Measurements from ENCODE around the gene PLEKHH1.

PLEKHH1 gene

DNA sequence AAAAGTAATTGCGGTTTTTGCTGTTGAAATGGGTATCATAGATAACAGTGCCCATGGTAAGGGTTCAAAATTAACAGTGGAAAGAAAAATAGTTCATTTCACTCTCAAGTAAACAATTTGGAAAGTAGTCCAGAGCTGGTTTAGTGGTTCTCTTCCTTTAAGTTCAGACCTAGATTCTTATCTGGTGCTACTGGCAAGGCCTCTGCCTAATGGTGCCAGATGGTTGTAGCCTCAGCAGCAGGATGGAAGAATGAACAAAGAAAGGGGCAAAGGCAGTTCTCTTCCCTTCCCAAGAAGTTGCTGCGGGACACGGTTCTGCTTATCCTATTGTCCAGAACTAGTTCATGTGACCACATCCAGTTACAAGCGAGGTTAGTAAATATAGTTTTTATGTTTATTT is 97.1 kb downstream of the PLEKHH1 start:
- DNase-seq (ENCODE audit: low read depth): no peak

DNA sequence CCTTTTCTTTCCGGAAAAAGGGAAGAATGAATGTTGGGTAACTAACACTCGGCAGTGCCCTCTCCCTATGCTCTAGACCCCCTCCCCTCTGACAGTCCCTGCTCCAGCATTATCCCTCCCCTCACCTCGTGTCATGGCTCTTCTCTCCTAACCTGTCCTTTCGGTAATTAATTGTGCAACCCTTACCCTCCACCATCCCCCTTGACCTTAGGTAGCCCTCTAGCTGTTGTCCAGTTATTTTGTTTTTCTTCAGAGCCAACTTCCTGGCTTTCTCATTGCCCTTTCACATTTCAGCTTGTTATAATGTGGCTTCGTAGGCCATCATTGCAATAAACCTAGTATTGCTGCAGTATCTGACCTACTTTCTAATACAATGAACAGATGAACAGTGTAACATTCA is 97.8 kb downstream of the PLEKHH1 start:
- DNase-seq (ENCODE audit: low read depth): no peak

- no peak for DNase-seq (ENCODE audit: low read depth)
Observed at GRCh38 chr14:67633451-67634147, 100.5 kb downstream of the PLEKHH1 start.

GRCh38 chr14:67636361-67636919 is 103.3 kb downstream of the PLEKHH1 start:
- DNase-seq (ENCODE audit: low read depth): no peak

- no peak for DNase-seq (ENCODE audit: low read depth)
Observed at GRCh38 chr14:67638642-67639041, 105.6 kb downstream of the PLEKHH1 start.

Data from activated T-helper 1 cell treated with Interleukin-2 at 50 U/mL for 16 hours (primary cell).